SU-DHL-6 (cell line): ENCODE measurements around the gene ELOVL6.
A peak's percentile ranks its signal among the peaks of the same experiment; 100 is the strongest.

Experiments used
- H2AFZ ChIP-seq: fragments of 200-600 bp; sonication (generic); 2 replicates; pipeline ENCODE4 v1.6.1; 2014; ENCODE audit warnings: low read depth, mild to moderate bottlenecking, moderate library complexity, mixed read lengths, antibody characterized with exemption, low read length; ENCODE audit not compliant: severe bottlenecking
- H3F3A ChIP-seq: fragments of 200-600 bp; shearing (Covaris generic); 2 replicates; pipeline ENCODE4 v1.6.0; 2016; ENCODE audit warnings: antibody characterized with exemption, mild to moderate bottlenecking; ENCODE audit not compliant: insufficient read depth
- H3K27ac ChIP-seq: fragments of 200-600 bp; sonication (generic); 2 replicates; pipeline ENCODE4 v1.5.1; 2016; ENCODE audit warnings: low read depth, mild to moderate bottlenecking, low read length, moderate library complexity, mixed read lengths
- H3K27me3 ChIP-seq: fragments of 200-600 bp; sonication (generic), shearing (Covaris generic); 2 replicates; pipeline ENCODE4 v1.6.0; 2014; ENCODE audit warnings: mild to moderate bottlenecking, low read length
- H3K36me3 ChIP-seq: fragments of 200-600 bp; sonication (generic); 2 replicates; pipeline ENCODE4 v1.6.1; 2014; ENCODE audit warnings: mild to moderate bottlenecking, low read length, mixed read lengths
- H3K4me2 ChIP-seq: fragments of 300-600, 200-600 bp; shearing (Covaris generic), sonication (generic); 2 replicates; pipeline ENCODE4 v1.6.0; 2014; ENCODE audit warnings: low read length, low read depth, mild to moderate bottlenecking; ENCODE audit not compliant: poor library complexity, severe bottlenecking
- H3K4me3 ChIP-seq: fragments of 200-600 bp; sonication (generic); 2 replicates; pipeline ENCODE4 v1.5.1; 2014; ENCODE audit warnings: antibody characterized with exemption, low read length, mild to moderate bottlenecking, mixed read lengths; ENCODE audit not compliant: insufficient read depth, poor library complexity, severe bottlenecking
- H3K79me2 ChIP-seq: fragments of 200-600 bp; sonication (generic); 2 replicates; pipeline ENCODE4 v1.6.1; 2014; ENCODE audit warnings: mild to moderate bottlenecking, low read length, moderate library complexity; ENCODE audit not compliant: insufficient read depth
- H3K9ac ChIP-seq: fragments of 200-600 bp; sonication (generic); 2 replicates; pipeline ENCODE4 v1.7.0; 2014; ENCODE audit warnings: mild to moderate bottlenecking, low read length
- H3K9me2 ChIP-seq: fragments of 200-600 bp; sonication (generic); replicated peaks from 2 replicates; pipeline ENCODE4 v1.6.1; 2014; ENCODE audit warnings: low read length; ENCODE audit not compliant: insufficient read depth
- H3K9me3 ChIP-seq: fragments of 200-600 bp; sonication (generic); 2 replicates; pipeline ENCODE4 v1.6.1; 2014; ENCODE audit warnings: low read length, mixed read lengths; ENCODE audit not compliant: insufficient read depth
- H4K20me1 ChIP-seq: fragments of 200-600 bp; sonication (generic); 2 replicates; pipeline ENCODE4 v1.6.1; 2014; ENCODE audit warnings: low read depth, mild to moderate bottlenecking, antibody characterized with exemption, low read length, moderate library complexity, mixed read lengths
- CTCF ChIP-seq: fragments of 200-600 bp; sonication (generic); IDR thresholded peaks from one replicate; pipeline ENCODE4 v1.5.1; 2017; ENCODE audit warnings: antibody characterized with exemption, mild to moderate bottlenecking, low read length, moderate library complexity; ENCODE audit not compliant: insufficient read depth, poor library complexity, severe bottlenecking
- EZH2phosphoT487 ChIP-seq: fragments of 200-600 bp; sonication (generic), shearing (Covaris generic); conservative IDR thresholded peaks from 2 replicates; pipeline ENCODE4 v1.6.1; 2018; ENCODE audit warnings: mild to moderate bottlenecking, antibody characterized with exemption, low read length, moderate library complexity, mixed read lengths

ELOVL6 gene

GRCh38 chr4:110201502-110201901, 3.1 kb upstream of the ELOVL6 start:
- H3K4me3 ChIP-seq: no peak overlapping the region
- no peak overlapping the region for H3K4me2 ChIP-seq
- H3K9me2 ChIP-seq: no peaks in the 10 kb centered on the region
- no peak for TF ChIP-seq CTCF
- TF ChIP-seq EZH2phosphoT487: no peak
- no peaks in the 10 kb centered on the region for H4K20me1 ChIP-seq
- no peaks in the 10 kb centered on the region for H3F3A ChIP-seq
- H3K27me3 ChIP-seq: no peaks in the 10 kb centered on the region
- H3K79me2 ChIP-seq: no peaks in the 10 kb centered on the region
- H3K36me3 ChIP-seq: no peaks in the 10 kb centered on the region
- no peak overlapping the region for H3K9ac ChIP-seq
- H3K27ac ChIP-seq: no peak overlapping the region
- H3K9me3 ChIP-seq: no peaks in the 10 kb centered on the region
- no peak overlapping the region for H2AFZ ChIP-seq

- Histone ChIP-seq H3K79me2 (no peaks in the 10 kb centered on the region), H3K9me3 (no peaks in the 10 kb centered on the region), H3K9ac (no peak overlapping the region), H3K27ac (no peak overlapping the region), H4K20me1 (no peaks in the 10 kb centered on the region), H3K4me3 (no peak overlapping the region), H3F3A (0 out of 2 replicates have a peak, but pooled peaks cover 4% of the 10 kb centered on the region), H3K27me3 (no peaks in the 10 kb centered on the region), H2AFZ (no peak overlapping the region), H3K9me2 (no peaks in the 10 kb centered on the region), H3K36me3 (no peaks in the 10 kb centered on the region), H3K4me2 (no peak overlapping the region)
- TF ChIP-seq EZH2phosphoT487: no peak
- TF ChIP-seq CTCF: no peak
These were observed 2.3 kb upstream of the ELOVL6 start for GRCh38 chr4:110200689-110201088.

GRCh38 chr4:110198049-110198434, 373 bp downstream of the ELOVL6 start:
- peak overlapping the region; percentile 91 for H3K9ac ChIP-seq
- no peaks in the 10 kb centered on the region for H3K79me2 ChIP-seq
- H4K20me1 ChIP-seq: no peaks in the 10 kb centered on the region
- H3K36me3 ChIP-seq: no peaks in the 10 kb centered on the region
- no peaks in the 10 kb centered on the region for H3K9me3 ChIP-seq
- no peak for TF ChIP-seq CTCF
- no peak for TF ChIP-seq EZH2phosphoT487
- H3F3A ChIP-seq: peaks cover 19% of the 10 kb centered on the region
- peak overlapping the region; percentile 86 for H3K4me2 ChIP-seq
- H3K4me3 ChIP-seq: peak overlapping the region; percentile 72
- H3K9me2 ChIP-seq: no peaks in the 10 kb centered on the region
- no peak overlapping the region for H3K27ac ChIP-seq
- no peaks in the 10 kb centered on the region for H3K27me3 ChIP-seq
- peak overlapping the region; percentile 38 for H2AFZ ChIP-seq
